HEK293 (cell line): ENCODE results near the gene ACE2.
A peak's percentile ranks its signal among the peaks of the same experiment; 100 is the strongest.

Experiments used
- CTCF ChIA-PET: fragments of 350-600 bp; formaldehyde crosslinking; extraction: SDS; loops from one replicate; lab custom pipeline; 2021; ENCODE audit warnings: antibody characterized with exemption; lab: Yijun Ruan, JAX
- POLR2A ChIA-PET: fragments of 300-600 bp; formaldehyde crosslinking; extraction: SDS; loops from one replicate; lab custom pipeline; 2020; ENCODE audit warnings: antibody characterized with exemption, inconsistent platforms; lab: Yijun Ruan, JAX
- H3K27ac ChIP-seq: fragments of 200-500 bp; sonication (Bioruptor generic); 2 replicates; pipeline ENCODE4 v1.5.1; 2014; ENCODE audit warnings: low read depth, low read length, control low read depth, inconsistent platforms; ENCODE audit errors: extremely low read depth
- H3K36me3 ChIP-seq, 2 experiments: fragments of 200-500 bp in 1 of 2; sonication (Bioruptor generic) in 1 of 2; 1 replicate in 1 of 2; 2 replicates in 1 of 2; pipeline ENCODE4 v1.5.1; 2014 to 2017; ENCODE audit warnings: inconsistent platforms in 2 of 2, low read length in 2 of 2; ENCODE audit not compliant: control insufficient read depth in 2 of 2, insufficient read depth in 1 of 2
- H3K4me1 ChIP-seq: fragments of 200-500 bp; sonication (Bioruptor generic); 2 replicates; pipeline ENCODE4 v1.5.1; 2014; ENCODE audit warnings: mild to moderate bottlenecking, low read length, inconsistent platforms; ENCODE audit not compliant: control insufficient read depth, insufficient read depth
- H3K4me3 ChIP-seq: 2 replicates; pipeline ENCODE4 v1.5.1; 2011; ENCODE audit warnings: low read depth, mild to moderate bottlenecking, control low read depth, low read length, moderate library complexity
- H3K9me3 ChIP-seq: fragments of 200-500 bp; sonication (Bioruptor generic); 2 replicates; pipeline ENCODE4 v1.5.1; 2014; ENCODE audit warnings: low read depth, low read length, inconsistent platforms; ENCODE audit not compliant: control insufficient read depth, insufficient read depth
- ATF2 ChIP-seq: fragments of 450-650 bp; formaldehyde crosslinking; IDR thresholded peaks from 2 replicates; pipeline ENCODE4 v1.5.1; 2016; ENCODE audit warnings: missing biosample characterization, missing genetic modification characterization, low read depth
- EGR2 ChIP-seq: fragments of 450-650 bp; formaldehyde crosslinking; IDR thresholded peaks from 2 replicates; pipeline ENCODE4 v1.5.1; 2016; ENCODE audit warnings: low read depth, missing biosample characterization, missing genetic modification characterization
- IKZF3 ChIP-seq: fragments of 450-650 bp; IDR thresholded peaks from 2 replicates; pipeline ENCODE4 v1.5.0; 2018; ENCODE audit warnings: missing biosample characterization, mild to moderate bottlenecking, missing genetic modification characterization, moderate library complexity
- KLF16 ChIP-seq: fragments of 450-650 bp; formaldehyde crosslinking; IDR thresholded peaks from 2 replicates; pipeline ENCODE4 v1.5.1; 2017; ENCODE audit warnings: missing biosample characterization, missing genetic modification characterization
- KLF9 ChIP-seq: fragments of 450-650 bp; formaldehyde crosslinking; IDR thresholded peaks from 2 replicates; pipeline ENCODE4 v1.5.1; 2016; ENCODE audit warnings: missing biosample characterization, missing genetic modification characterization, low read depth
- MZF1 ChIP-seq: fragments of 450-650 bp; formaldehyde crosslinking; IDR thresholded peaks from 2 replicates; pipeline ENCODE4 v1.5.1; 2017; ENCODE audit warnings: missing biosample characterization, missing genetic modification characterization, borderline replicate concordance
- SCRT1 ChIP-seq: fragments of 450-650 bp; formaldehyde crosslinking; IDR thresholded peaks from 2 replicates; pipeline ENCODE4 v1.5.1; 2016; ENCODE audit warnings: missing biosample characterization, missing genetic modification characterization, borderline replicate concordance
- YY1 ChIP-seq: fragments of 450-650 bp; formaldehyde crosslinking; IDR thresholded peaks from 2 replicates; pipeline ENCODE4 v1.5.1; 2018; ENCODE audit warnings: missing biosample characterization, missing genetic modification characterization
- ZEB2 ChIP-seq: fragments of 450-650 bp; formaldehyde crosslinking; IDR thresholded peaks from 2 replicates; pipeline ENCODE4 v1.5.1; 2016; ENCODE audit warnings: missing biosample characterization, missing genetic modification characterization
- ZFP41 ChIP-seq: fragments of 450-650 bp; formaldehyde crosslinking; IDR thresholded peaks from 2 replicates; pipeline ENCODE4 v1.5.1; 2016; ENCODE audit warnings: missing biosample characterization, missing genetic modification characterization, borderline replicate concordance
- ZNF155 ChIP-seq: fragments of 450-650 bp; formaldehyde crosslinking; IDR thresholded peaks from 2 replicates; pipeline ENCODE4 v1.5.1; 2016; ENCODE audit warnings: missing biosample characterization, missing genetic modification characterization
- ZNF26 ChIP-seq: fragments of 450-650 bp; formaldehyde crosslinking; IDR thresholded peaks from 2 replicates; pipeline ENCODE4 v1.5.1; 2016; ENCODE audit warnings: missing biosample characterization, missing genetic modification characterization
- ZNF335 ChIP-seq: fragments of 450-650 bp; formaldehyde crosslinking; conservative IDR thresholded peaks from 2 replicates; pipeline ENCODE4 v1.5.1; 2016; ENCODE audit warnings: missing biosample characterization, missing genetic modification characterization
- ZNF350 ChIP-seq: fragments of 450-650 bp; formaldehyde crosslinking; IDR thresholded peaks from 2 replicates; pipeline ENCODE4 v1.5.0; 2017; ENCODE audit warnings: missing biosample characterization, mild to moderate bottlenecking, missing genetic modification characterization
- ZNF354C ChIP-seq: fragments of 450-650 bp; formaldehyde crosslinking; IDR thresholded peaks from 2 replicates; pipeline ENCODE4 v1.5.1; 2016; ENCODE audit warnings: missing biosample characterization, missing genetic modification characterization, low read depth, borderline replicate concordance
- ZNF362 ChIP-seq: fragments of 450-650 bp; formaldehyde crosslinking; IDR thresholded peaks from 2 replicates; pipeline ENCODE4 v1.5.1; 2016; ENCODE audit warnings: missing biosample characterization, missing genetic modification characterization
- ZNF48 ChIP-seq: fragments of 450-650 bp; formaldehyde crosslinking; IDR thresholded peaks from 2 replicates; pipeline ENCODE4 v1.5.1; 2016; ENCODE audit warnings: missing biosample characterization, missing genetic modification characterization
- ZNF585B ChIP-seq: fragments of 450-650 bp; formaldehyde crosslinking; IDR thresholded peaks from 2 replicates; pipeline ENCODE4 v1.5.1; 2016; ENCODE audit warnings: missing biosample characterization, missing genetic modification characterization
- ZNF677 ChIP-seq: fragments of 450-650 bp; IDR thresholded peaks from 2 replicates; pipeline ENCODE4 v1.5.0; 2018; ENCODE audit warnings: missing biosample characterization, mild to moderate bottlenecking, missing genetic modification characterization, moderate library complexity
- ZSCAN16 ChIP-seq: fragments of 450-650 bp; formaldehyde crosslinking; IDR thresholded peaks from 2 replicates; pipeline ENCODE4 v1.5.1; 2016; ENCODE audit warnings: missing biosample characterization, missing genetic modification characterization
- ZSCAN30 ChIP-seq: fragments of 450-650 bp; IDR thresholded peaks from 2 replicates; pipeline ENCODE4 v1.5.1; 2018; ENCODE audit warnings: missing biosample characterization, mild to moderate bottlenecking, missing genetic modification characterization, moderate library complexity

ACE2 gene

GRCh38 chrX:15530318-15530717 lies 70.4 kb downstream of the ACE2 start:
- Histone ChIP-seq H3K27ac (no peak overlapping the region), H3K4me3 (no peak overlapping the region), H3K36me3 (no peaks in the 10 kb centered on the region), H3K9me3 (no peaks in the 10 kb centered on the region), H3K4me1 (no peaks in the 10 kb centered on the region)
- CTCF ChIA-PET: interaction anchor here (1.6 kb wide), 1 partner anchor 32 kb away, joined by 6 read pairs; no protein-coding TSS in a partner anchor
- TF ChIP-seq ZNF362 (tag by site-specific recombination): no peak
- no peak for TF ChIP-seq ZFP41 (tag by site-specific recombination)
- TF ChIP-seq YY1 (tag by site-specific recombination): no peak
- no peak for TF ChIP-seq ZNF350 (tag by site-specific recombination)
- TF ChIP-seq EGR2 (tag by site-specific recombination): no peak
- TF ChIP-seq KLF9 (tag by site-specific recombination): no peak
- TF ChIP-seq ZSCAN16 (tag by site-specific recombination): no peak
- no peak for TF ChIP-seq ZNF155 (tag by site-specific recombination)
- no peak for TF ChIP-seq MZF1 (tag by site-specific recombination)
- TF ChIP-seq ZNF354C (tag by site-specific recombination): no peak
- TF ChIP-seq ZEB2 (tag by site-specific recombination): no peak
- TF ChIP-seq ZNF48 (tag by site-specific recombination): no peak
- no peak for TF ChIP-seq IKZF3 (tag by site-specific recombination)
- TF ChIP-seq ZNF26 (tag by site-specific recombination): no peak
- POLR2A ChIA-PET: no interaction called here

- Histone ChIP-seq H3K4me3 (no peak overlapping the region), H3K4me1 (0 out of 2 replicates have a peak, but pooled peaks cover 2% of the 10 kb centered on the region), H3K36me3 (no peaks in the 10 kb centered on the region), H3K9me3 (no peaks in the 10 kb centered on the region), H3K27ac (no peak overlapping the region)
- POLR2A ChIA-PET: no interaction called here
- CTCF ChIA-PET: interaction anchor here (0.6 to 1.6 kb wide), 2 partner anchors 31 to 190 kb away, joined by 3 to 6 read pairs; no protein-coding TSS in a partner anchor
- TF ChIP-seq ZSCAN30 (tag by site-specific recombination): no peak
- peak; percentile 27; the same call in 1 of the 2 replicates for TF ChIP-seq EGR2 (tag by site-specific recombination)
Observed at GRCh38 chrX:15529165-15529564, 71.6 kb downstream of the ACE2 start.

GRCh38 chrX:15525664-15526416 lies 74.9 kb downstream of the ACE2 start:
- POLR2A ChIA-PET: no interaction called here
- H3K9me3 ChIP-seq: no peaks in the 10 kb centered on the region
- TF ChIP-seq KLF16 (no peak), ATF2 (no peak), SCRT1 (tag by site-specific recombination) (no peak), ZNF585B (no peak), ZFP41 (tag by site-specific recombination) (no peak), ZNF677 (tag by site-specific recombination) (no peak), ZNF335 (tag by site-specific recombination) (no peak), KLF9 (tag by site-specific recombination) (no peak)
- TF ChIP-seq, all 188 proteins: peak for 0
- CTCF ChIA-PET: interaction anchor here (1.4 to 2.1 kb wide), 3 partner anchors 9 to 39 kb away, joined by 5 to 7 read pairs (median 5); no protein-coding TSS in a partner anchor
- Histone ChIP-seq H3K4me1 (0 out of 2 replicates have a peak, but pooled peaks cover 2% of the 10 kb centered on the region), H3K27ac (peak overlapping the region; percentile 19; the same call in 1 of the 2 replicates), H3K36me3 (no peaks in the 10 kb centered on the region), H3K4me3 (no peak overlapping the region)
